ENCODE results near the gene COQ10B. TPM values are rescaled to one million over a fixed set of nuclear protein-coding genes. Genes with fewer than 3 reads are reported as not detected.

Gene COQ10B
- total RNA-seq (2022; extraction: Qiagen RNA extraction; ENCODE audit: low read depth), result 19.4 to 23.4 TPM (median 21.6 TPM) in 5 replicates

GRCh38 chr2:197453123-197453913 lies at the start of gene COQ10B:
COQ10B (plus strand) TSS chr2:197453552; CDS start chr2:197453561, 9 bp downstream.

DNA sequence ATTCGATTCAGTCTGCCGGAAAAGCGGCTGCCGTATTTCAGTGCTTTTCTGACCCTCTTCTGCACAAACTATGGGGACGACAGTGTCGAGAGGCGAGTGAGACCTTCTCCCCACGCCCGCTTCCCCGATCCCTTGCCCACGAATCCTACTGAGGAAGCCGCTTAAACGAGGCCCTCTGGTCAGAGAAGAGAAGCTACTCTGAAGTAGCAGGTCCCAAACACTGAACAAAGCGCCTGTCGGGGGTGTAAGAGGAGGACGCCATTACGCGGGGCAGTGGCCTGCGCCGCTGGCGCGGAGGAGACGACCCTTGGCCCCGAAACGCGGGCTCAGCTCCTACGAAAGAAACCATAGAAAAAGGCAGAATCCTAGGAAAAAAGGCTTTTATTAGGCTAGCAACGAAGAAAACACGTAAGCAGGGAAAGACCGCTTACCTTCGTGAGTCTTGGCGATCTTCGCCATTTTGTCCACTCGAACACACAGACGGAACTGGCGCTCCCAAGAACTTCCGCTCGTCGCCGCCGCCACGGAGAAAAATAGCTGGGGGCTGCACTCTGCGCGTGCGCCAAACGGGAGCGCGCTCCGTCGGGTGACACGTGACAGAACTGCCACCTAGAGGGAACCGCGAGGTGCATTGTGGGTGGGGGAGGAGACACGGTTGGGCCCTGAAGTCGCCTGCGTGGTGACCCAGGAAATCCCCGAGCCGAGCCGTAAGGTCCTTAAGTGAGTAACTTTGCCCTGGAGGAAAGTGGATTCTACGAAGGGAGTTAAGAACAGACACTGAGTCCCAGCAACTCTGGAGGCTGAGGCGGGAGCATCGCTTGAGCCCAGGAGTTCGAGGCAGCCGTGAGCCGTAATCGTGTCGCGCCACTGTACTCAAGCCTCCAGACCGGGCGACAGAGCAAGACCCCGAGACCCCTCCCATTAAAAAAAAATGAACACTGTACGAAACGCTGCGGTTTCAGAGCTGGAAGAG lies 18.5 kb upstream of the COQ10B start, which contains the start of gene SF3B1:
TSS of gene SF3B1 (minus strand) at position 488 of the 973 bp plus-strand sequence. CDS start at position 459, 29 bp downstream.

DNA sequence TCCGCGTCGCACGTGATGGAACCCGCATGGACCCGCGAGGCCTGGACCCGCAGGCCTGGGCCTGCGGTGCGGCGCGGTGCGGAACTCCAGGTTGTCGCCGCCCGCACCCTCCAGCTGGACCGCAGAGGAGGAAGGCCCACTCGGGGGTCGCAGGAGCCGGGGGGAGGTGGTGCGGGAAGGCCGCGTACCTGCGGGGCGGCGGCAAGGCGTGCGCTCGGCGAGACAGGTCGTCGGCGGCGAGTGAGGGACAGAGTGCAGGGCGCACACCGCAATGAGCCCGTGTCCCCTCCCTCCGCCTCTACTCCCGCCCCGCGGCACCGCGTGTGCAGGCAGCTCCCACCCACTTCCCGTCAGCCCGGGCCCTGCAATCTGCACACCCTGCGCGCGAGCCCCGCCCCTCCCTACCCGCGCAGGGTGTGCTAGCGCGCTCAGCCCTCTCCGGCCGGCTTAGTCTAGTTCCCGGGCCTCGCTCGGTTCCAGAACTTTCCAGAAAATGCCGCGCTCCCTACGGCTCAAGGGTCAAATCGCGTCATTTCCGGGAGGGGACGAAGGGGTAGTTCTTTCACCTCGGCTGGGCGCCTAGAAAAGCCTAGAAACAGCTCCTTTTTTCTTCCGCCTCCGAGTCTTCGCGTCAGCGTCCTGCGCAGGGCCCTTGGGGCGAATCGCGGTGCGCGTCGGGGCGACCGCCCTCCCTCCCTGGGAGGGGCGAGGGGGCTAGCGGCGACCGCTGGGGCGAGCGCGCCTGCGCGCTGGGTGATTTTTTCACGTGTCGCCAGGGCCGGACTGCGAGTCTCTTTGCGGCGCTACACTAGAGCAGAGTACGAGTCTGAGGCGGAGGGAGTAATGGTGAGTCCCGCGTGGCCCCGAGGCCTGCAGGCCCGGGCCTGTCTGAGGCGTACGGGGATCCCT lies 46.5 kb downstream of the COQ10B start, which contains the start of the genes HSPD1 and HSPE1:
TSS of gene HSPD1 (minus strand) at position 247 of the 909 bp plus-strand sequence. CDS start 992 bp downstream, outside the sequence.
TSS of gene HSPE1 (plus strand) at position 786 of the 909 bp plus-strand sequence. CDS start at position 844, 58 bp downstream.

DNA sequence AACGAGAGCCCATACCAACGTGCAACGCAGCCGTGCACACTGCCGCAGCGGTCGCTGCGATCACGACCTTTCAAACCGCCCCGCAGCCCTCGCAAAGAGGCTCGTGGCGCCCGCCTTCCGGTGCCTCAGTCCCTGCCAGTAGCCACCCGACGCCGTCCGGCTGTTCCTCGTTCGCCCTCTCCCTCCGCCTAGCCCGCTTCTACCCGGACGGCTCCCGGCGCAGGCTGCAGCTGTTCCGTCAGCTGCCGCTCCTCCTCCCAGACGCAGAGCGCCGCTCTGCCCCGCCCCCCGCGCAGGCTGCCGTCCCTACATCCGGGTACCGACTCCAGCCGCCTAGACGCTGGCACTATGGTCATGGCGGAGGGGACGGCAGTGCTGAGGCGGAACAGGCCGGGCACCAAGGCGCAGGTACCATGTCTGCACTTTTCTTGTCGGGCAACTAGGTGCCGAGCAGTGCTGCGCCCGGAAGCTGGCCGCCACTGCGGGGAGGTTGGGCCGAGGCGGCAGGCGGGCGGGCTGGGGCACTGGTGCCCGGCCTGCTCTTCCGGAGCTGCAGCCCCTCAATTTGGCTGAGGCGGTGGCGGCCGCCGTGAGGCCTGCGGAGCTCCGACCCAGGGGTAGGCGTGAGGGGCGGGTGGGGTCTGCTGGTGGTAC lies 62.5 kb downstream of the COQ10B start, which contains the start of gene MOB4:
TSS of gene MOB4 (plus strand) at position 328 of the 654 bp plus-strand sequence. CDS start at position 349, 21 bp downstream.

Other genes with a start within 250 kb of the COQ10B start
- gene ANKRD44, start 142.8 kb upstream of the COQ10B start, total RNA-seq (2022; extraction: Qiagen RNA extraction; ENCODE audit: low read depth), result 1.3 to 2.8 TPM (median 1.6 TPM) in 5 replicates
- gene SF3B1, start 18.5 kb upstream of the COQ10B start, total RNA-seq (2022; extraction: Qiagen RNA extraction; ENCODE audit: low read depth), result 133 to 158 TPM (median 140 TPM) in 5 replicates
- 626 to 751 TPM (median 717 TPM) in 5 replicates for gene HSPD1, start 46.3 kb downstream of the COQ10B start, total RNA-seq (2022; extraction: Qiagen RNA extraction; ENCODE audit: low read depth)
- 466 to 796 TPM (median 530 TPM) in 5 replicates for gene HSPE1, start 46.8 kb downstream of the COQ10B start, total RNA-seq (2022; extraction: Qiagen RNA extraction; ENCODE audit: low read depth)
- gene MOB4, start 62.5 kb downstream of the COQ10B start, total RNA-seq (2022; extraction: Qiagen RNA extraction; ENCODE audit: low read depth), result 27.7 to 39.4 TPM (median 33.8 TPM) in 5 replicates
- not detected in 5 replicates for gene RFTN2, start 222.0 kb downstream of the COQ10B start, total RNA-seq (2022; extraction: Qiagen RNA extraction; ENCODE audit: low read depth)

Measured in A549 treated with DMSO at 1 μM for 4 hours (cell line).